Endodermal cell (in vitro differentiated cells): ENCODE results near the gene PRKCE. TPM values are rescaled to one million over a fixed set of nuclear protein-coding genes. Genes with fewer than 3 reads are reported as not detected.

ENCODE experiments used
- DNase-seq: peaks from one replicate; pipeline ENCODE4 v3.0.0-alpha.2; 2017
- H3K27ac ChIP-seq: 2 replicates; pipeline ENCODE4 v1.5.1; 2013; ENCODE audit warnings: mild to moderate bottlenecking, low read depth, low read length, moderate library complexity
- H3K27me3 ChIP-seq: 2 replicates; pipeline ENCODE4 v1.6.1; 2013; ENCODE audit warnings: mild to moderate bottlenecking, low read length, moderate library complexity; ENCODE audit not compliant: insufficient read depth, control insufficient read depth, poor library complexity, severe bottlenecking
- H3K36me3 ChIP-seq: 2 replicates; pipeline ENCODE4 v1.7.0; 2013; ENCODE audit warnings: mild to moderate bottlenecking, low read length, moderate library complexity; ENCODE audit not compliant: control insufficient read depth, insufficient read depth
- H3K4me1 ChIP-seq: one replicate; pipeline ENCODE4 v1.7.0; 2013; ENCODE audit warnings: low read length; ENCODE audit not compliant: control insufficient read depth, insufficient read depth
- H3K4me3 ChIP-seq: 2 replicates; pipeline ENCODE4 v1.5.1; 2013; ENCODE audit warnings: mild to moderate bottlenecking, low read length, moderate library complexity
- H3K9ac ChIP-seq: 2 replicates; pipeline ENCODE4 v1.6.1; 2013; ENCODE audit warnings: mild to moderate bottlenecking, low read length, moderate library complexity; ENCODE audit not compliant: poor library complexity, severe bottlenecking; ENCODE audit errors: extremely low read depth
- H3K9me3 ChIP-seq: 2 replicates; pipeline ENCODE4 v1.6.1; 2013; ENCODE audit warnings: mild to moderate bottlenecking, low read length, moderate library complexity; ENCODE audit not compliant: control insufficient read depth
- H3K27ac Mint-ChIP-seq: 2 replicates; pipeline ENCODE4 v1.8.0; 2020; ENCODE audit warnings: mixed read lengths
- H3K27me3 Mint-ChIP-seq: 2 replicates; pipeline ENCODE4 v1.8.0; 2021; ENCODE audit warnings: mild to moderate bottlenecking, mixed read lengths; ENCODE audit not compliant: insufficient read depth
- H3K36me3 Mint-ChIP-seq: 2 replicates; pipeline ENCODE4 v1.8.0; 2020; ENCODE audit warnings: low read depth, mixed read lengths
- H3K4me1 Mint-ChIP-seq: 2 replicates; pipeline ENCODE4 v1.8.0; 2020; ENCODE audit warnings: mixed read lengths
- H3K4me3 Mint-ChIP-seq: 2 replicates; pipeline ENCODE4 v1.8.0; 2020; ENCODE audit warnings: mild to moderate bottlenecking, moderate library complexity, mixed read lengths
- H3K9me3 Mint-ChIP-seq: 2 replicates; pipeline ENCODE4 v1.8.0; 2020; ENCODE audit warnings: mild to moderate bottlenecking, mixed read lengths
- CTCF ChIP-seq: fragments of 200-600 bp; sonication (generic); conservative IDR thresholded peaks from 2 replicates; pipeline ENCODE4 v1.5.0; 2021; ENCODE audit warnings: antibody characterized with exemption, mild to moderate bottlenecking
- WGBS, 2 experiments: methylation state at CpG; one replicate each; pipeline versions ENCODE4 v1.1.5 to v1.1.7; 2013; ENCODE audit warnings: missing lambda C conversion rate in 2 of 2, mixed read lengths in 1 of 2; ENCODE audit not compliant: insufficient coverage in 1 of 2, insufficient read length in 1 of 2; 5-methylcytosine and 5-hydroxymethylcytosine counted together
- total RNA-seq, 2 donors: library from RNA; stranded (reverse); fragmentation: NEBNext Ultra II Directional in 1 of 2; extraction: Animal tissue kit (Norgen Biotek cat#: 25700) in 1 of 2; gene quantifications; 2 replicates in 1 of 2; 3 replicates in 1 of 2; pipeline ENCODE4 v1.2.1, GENCODE V29; 2021

The PRKCE gene
- total RNA-seq, 2 donors from 2014 or later = 1.4 to 1.7 TPM

GRCh38 chr2:46153996-46154753 lies 502.7 kb downstream of the PRKCE start:
- Histone ChIP-seq H3K9ac (no peak overlapping the region), H3K36me3 (no peaks in the 10 kb centered on the region), H3K4me1 (no peaks in the 10 kb centered on the region), H3K27me3 (peaks cover 57% of the 10 kb centered on the region), H3K27ac (no peak overlapping the region), H3K9me3 (no peaks in the 10 kb centered on the region), H3K4me3 (no peak overlapping the region)
- H3K36me3 Mint-ChIP-seq = no peaks in the 10 kb centered on the region
- peaks cover 80% of the 10 kb centered on the region for H3K27me3 Mint-ChIP-seq
- DNase-seq = no peak
- H3K4me3 Mint-ChIP-seq = no peak overlapping the region
- no peaks in the 10 kb centered on the region for H3K9me3 Mint-ChIP-seq
- H3K27ac Mint-ChIP-seq = no peak overlapping the region
- TF ChIP-seq CTCF = no peak
- WGBS, 2 experiments = 70 to 74% methylated on average over 7 to 19 of the region's 23 CpGs
- peaks cover 11% of the 10 kb centered on the region for H3K4me1 Mint-ChIP-seq

GRCh38 chr2:46157072-46157965 lies 505.8 kb downstream of the PRKCE start:
- peaks cover 15% of the 10 kb centered on the region for H3K4me1 Mint-ChIP-seq
- H3K9ac ChIP-seq = no peak overlapping the region
- TF ChIP-seq CTCF = no peak
- H3K36me3 Mint-ChIP-seq = no peaks in the 10 kb centered on the region
- H3K27ac Mint-ChIP-seq = no peak overlapping the region
- H3K4me3 Mint-ChIP-seq = no peak overlapping the region
- H3K27me3 Mint-ChIP-seq = peaks cover 83% of the 10 kb centered on the region
- 87 to 100% methylated on average over 5 to 9 of the region's 9 CpGs for WGBS, 2 experiments
- H3K27ac ChIP-seq = no peak overlapping the region
- no peaks in the 10 kb centered on the region for H3K9me3 Mint-ChIP-seq
- H3K9me3 ChIP-seq = no peaks in the 10 kb centered on the region
- H3K27me3 ChIP-seq = peaks cover 58% of the 10 kb centered on the region
- H3K4me1 ChIP-seq = peaks cover 2% of the 10 kb centered on the region
- H3K4me3 ChIP-seq = no peak overlapping the region
- no peaks in the 10 kb centered on the region for H3K36me3 ChIP-seq
- DNase-seq = no peak

- no peak overlapping the region for H3K4me3 Mint-ChIP-seq
- no peak overlapping the region for H3K27ac Mint-ChIP-seq
- TF ChIP-seq CTCF = no peak
Observed at GRCh38 chr2:46157966-46158310, 506.5 kb downstream of the PRKCE start.

More at GRCh38 chr2:46157966-46158310, 506.5 kb downstream of the PRKCE start:
- Mint-ChIP-seq H3K4me1 (peaks cover 15% of the 10 kb centered on the region), H3K36me3 (no peaks in the 10 kb centered on the region), H3K9me3 (no peaks in the 10 kb centered on the region), H3K27me3 (peaks cover 84% of the 10 kb centered on the region)
- Histone ChIP-seq H3K9me3 (no peaks in the 10 kb centered on the region), H3K36me3 (no peaks in the 10 kb centered on the region), H3K27me3 (peaks cover 58% of the 10 kb centered on the region), H3K4me3 (no peak overlapping the region), H3K9ac (no peak overlapping the region), H3K27ac (no peak overlapping the region), H3K4me1 (peaks cover 2% of the 10 kb centered on the region)
- WGBS, 2 experiments = 95% methylated on average over 1 of the region's 1 CpG; no CpG with 5 or more reads in 1 of the 2 experiments
- DNase-seq = no peak
